ENCODE data around the gene LSP1. TPM values are rescaled to one million over a fixed set of nuclear protein-coding genes. Genes with fewer than 3 reads are reported as not detected.
"Not testable (repeated sequence)": the region's sequence is repeated elsewhere in the genome, so short reads cannot be mapped to it uniquely, and the experiment has no call there.

LSP1 gene
- total and polyA plus RNA-seq, 4 donors = 5.0 to 7.7 (median 5.7) TPM

GRCh38 chr11:1875093-1875850, 22.4 kb downstream of the LSP1 start:
- 74% methylated on average over 28 of the region's 28 CpGs for WGBS
- no peaks in the 10 kb centered on the region for H3K36me3 ChIP-seq (ENCODE audit: control insufficient read depth in 4 of 4, insufficient read depth in 3 of 4, low read depth in 1 of 4, low read length in 3 of 4)
- DNase-seq (ENCODE audit: low spot score) = no peak
- H3K9ac ChIP-seq (ENCODE audit: low read depth in 1 of 2, low read length in 2 of 2) = no peak overlapping the region
- no peak overlapping the region for H3K4me3 ChIP-seq (ENCODE audit: low read depth in 1 of 3, low read length in 3 of 3)
- H3K27me3 ChIP-seq (ENCODE audit: control insufficient read depth in 4 of 4, insufficient read depth in 4 of 4, low read length in 3 of 4) = no peaks in the 10 kb centered on the region
- H3K27ac ChIP-seq (ENCODE audit: low read depth in 1 of 2, low read length in 2 of 2) = peak overlapping the region in 1 of 2 donors; percentile 20
- no peaks in the 10 kb centered on the region for H3K9me3 ChIP-seq (ENCODE audit: control insufficient read depth in 4 of 4, low read length in 3 of 4)
- peaks cover 0 to 3% (median 0%) of the 10 kb centered on the region in 4 donors for H3K4me1 ChIP-seq (ENCODE audit: control insufficient read depth in 4 of 4, insufficient read depth in 4 of 4, low read length in 3 of 4)
- no peak for TF ChIP-seq TAF1 (conservative IDR thresholded peaks at IDR 0.05)
- no peak for TF ChIP-seq HNF4G (IDR thresholded peaks at IDR 0.05)
- no peak for TF ChIP-seq REST (IDR thresholded peaks at IDR 0.05)
- TF ChIP-seq EGR1 (IDR thresholded peaks at IDR 0.05; ENCODE audit: low read depth in 2 of 2) = no peak
- TF ChIP-seq YY1 (IDR thresholded peaks at IDR 0.05) = no peak
- TF ChIP-seq GABPA (IDR thresholded peaks at IDR 0.05 in 1 of 2, conservative IDR thresholded peaks at IDR 0.05 in 1 of 2) = no peak
- TF ChIP-seq FOXA1 (IDR thresholded peaks at IDR 0.05) = no peak
- TF ChIP-seq SP1 (IDR thresholded peaks at IDR 0.05) = no peak
- no peak for TF ChIP-seq ATF3 (IDR thresholded peaks at IDR 0.05)
- no peak for TF ChIP-seq FOXA2 (IDR thresholded peaks at IDR 0.05)
- no peak for TF ChIP-seq MAX (IDR thresholded peaks at IDR 0.05)
- no peak for TF ChIP-seq HNF4A (conservative IDR thresholded peaks at IDR 0.05)
- TF ChIP-seq JUND (IDR thresholded peaks at IDR 0.05) = no peak
- TF ChIP-seq ZBTB33 (IDR thresholded peaks at IDR 0.05) = no peak
- no peak for TF ChIP-seq CTCF (IDR thresholded peaks at IDR 0.05; ENCODE audit: low read depth, low read length, missing input control)
- TF ChIP-seq RXRA (IDR thresholded peaks at IDR 0.05) = no peak
- TF ChIP-seq NR2F2 (IDR thresholded peaks at IDR 0.05) = no peak
- no peak for TF ChIP-seq RAD21 (IDR thresholded peaks at IDR 0.05)

- 81% methylated on average over 12 of the region's 13 CpGs for WGBS
- H3K9me3 ChIP-seq (ENCODE audit: control insufficient read depth in 4 of 4, low read length in 3 of 4); H3K4me1 ChIP-seq (ENCODE audit: control insufficient read depth in 4 of 4, insufficient read depth in 4 of 4, low read length in 3 of 4); H3K27ac ChIP-seq (ENCODE audit: low read depth in 1 of 2, low read length in 2 of 2); H3K27me3 ChIP-seq (ENCODE audit: control insufficient read depth in 4 of 4, insufficient read depth in 4 of 4, low read length in 3 of 4); H3K36me3 ChIP-seq (ENCODE audit: control insufficient read depth in 4 of 4, insufficient read depth in 3 of 4, low read depth in 1 of 4, low read length in 3 of 4); H3K9ac ChIP-seq (ENCODE audit: low read depth in 1 of 2, low read length in 2 of 2); DNase-seq (ENCODE audit: low spot score); H3K4me3 ChIP-seq (ENCODE audit: low read depth in 1 of 3, low read length in 3 of 3): not testable (repeated sequence)
These were observed 23.0 kb downstream of the LSP1 start for GRCh38 chr11:1875851-1876301.

Data from liver (tissue), 9 donors.